ENCODE data around the gene TEX22. TPM values are rescaled to one million over a fixed set of nuclear protein-coding genes. Genes with fewer than 3 reads are reported as not detected.
A peak's percentile ranks its signal among the peaks of the same experiment; 100 is the strongest.

Gene TEX22
- total RNA-seq, 3 donors from 2014 or later: 0.71 to 1.7 (median 1.2) TPM

GRCh38 chr14:105413544-105413886, 15.2 kb downstream of the TEX22 start:
- H3K4me3 Mint-ChIP-seq: no peak overlapping the region

GRCh38 chr14:105414456-105415371, 16.4 kb downstream of the TEX22 start:
- H3K36me3 Mint-ChIP-seq (ENCODE audit: insufficient read depth): no peaks in the 10 kb centered on the region
- peaks cover 31% of the 10 kb centered on the region for H3K27me3 Mint-ChIP-seq (ENCODE audit: low read depth)
- H3K4me1 Mint-ChIP-seq (ENCODE audit: low read depth): peaks cover 13% of the 10 kb centered on the region
- peak; percentile 85 to 86 for ATAC-seq
- DNase-seq: peak; percentile 45
- H3K4me3 Mint-ChIP-seq: peak overlapping the region; percentile 72
- H3K9me3 Mint-ChIP-seq: no peaks in the 10 kb centered on the region

More at GRCh38 chr14:105413544-105413886, 15.2 kb downstream of the TEX22 start:
- Mint-ChIP-seq H3K9me3 (no peaks in the 10 kb centered on the region), H3K27me3 (ENCODE audit: low read depth) (peaks cover 31% of the 10 kb centered on the region), H3K36me3 (ENCODE audit: insufficient read depth) (no peaks in the 10 kb centered on the region), H3K4me1 (ENCODE audit: low read depth) (peaks cover 8% of the 10 kb centered on the region)
- DNase-seq (no peak), ATAC-seq (no peak)

- H3K4me1 Mint-ChIP-seq (ENCODE audit: low read depth): peaks cover 13% of the 10 kb centered on the region
- peaks cover 21% of the 10 kb centered on the region for H3K27me3 Mint-ChIP-seq (ENCODE audit: low read depth)
- no peaks in the 10 kb centered on the region for H3K9me3 Mint-ChIP-seq
- ATAC-seq (no peak), DNase-seq (no peak)
- H3K4me3 Mint-ChIP-seq: peak overlapping the region; percentile 72
- H3K36me3 Mint-ChIP-seq (ENCODE audit: insufficient read depth): no peaks in the 10 kb centered on the region
These were observed 17.4 kb downstream of the TEX22 start for GRCh38 chr14:105415481-105416428.

GRCh38 chr14:105416671-105417070, 18.3 kb downstream of the TEX22 start:
- H3K4me3 Mint-ChIP-seq: peak overlapping the region; percentile 33
- H3K27me3 Mint-ChIP-seq (ENCODE audit: low read depth): peaks cover 16% of the 10 kb centered on the region
- H3K4me1 Mint-ChIP-seq (ENCODE audit: low read depth): peaks cover 16% of the 10 kb centered on the region
- ATAC-seq: no peak
- H3K9me3 Mint-ChIP-seq: no peaks in the 10 kb centered on the region
- no peaks in the 10 kb centered on the region for H3K36me3 Mint-ChIP-seq (ENCODE audit: insufficient read depth)
- no peak for DNase-seq

- ATAC-seq: no peak
- Mint-ChIP-seq H3K27me3 (ENCODE audit: low read depth) (peaks cover 11% of the 10 kb centered on the region), H3K36me3 (ENCODE audit: insufficient read depth) (no peaks in the 10 kb centered on the region), H3K4me3 (no peak overlapping the region), H3K4me1 (ENCODE audit: low read depth) (peaks cover 24% of the 10 kb centered on the region), H3K9me3 (no peaks in the 10 kb centered on the region)
- DNase-seq: no peak
These were observed 19.4 kb downstream of the TEX22 start for GRCh38 chr14:105417690-105418121.

- Mint-ChIP-seq H3K4me3 (peak overlapping the region; percentile 77), H3K4me1 (ENCODE audit: low read depth) (peaks cover 27% of the 10 kb centered on the region), H3K9me3 (no peaks in the 10 kb centered on the region), H3K36me3 (ENCODE audit: insufficient read depth) (no peaks in the 10 kb centered on the region), H3K27me3 (ENCODE audit: low read depth) (peaks cover 2% of the 10 kb centered on the region)
- DNase-seq: no peak
- no peak for ATAC-seq
These were observed 20.2 kb downstream of the TEX22 start for GRCh38 chr14:105418269-105419194.

- DNase-seq (peak; percentile 41), ATAC-seq (peak; percentile 63 to 64)
- Mint-ChIP-seq H3K36me3 (ENCODE audit: insufficient read depth) (no peaks in the 10 kb centered on the region), H3K4me1 (ENCODE audit: low read depth) (peaks cover 29% of the 10 kb centered on the region), H3K9me3 (no peaks in the 10 kb centered on the region), H3K27me3 (ENCODE audit: low read depth) (peaks cover 2% of the 10 kb centered on the region), H3K4me3 (peak within 1 kb of the TSS; percentile 90)
These were observed 21.1 kb downstream of the TEX22 start, which contains the start of gene MTA1 for GRCh38 chr14:105419195-105420091. TSS of gene MTA1 (plus strand) at chr14:105419827. CDS start at chr14:105420036, 209 bp downstream.

GRCh38 chr14:105420101-105420973, 22.0 kb downstream of the TEX22 start:
- H3K4me3 Mint-ChIP-seq: peak overlapping the region; percentile 90
- H3K4me1 Mint-ChIP-seq (ENCODE audit: low read depth): peaks cover 27% of the 10 kb centered on the region
- peak; percentile 11 to 29 for ATAC-seq
- no peaks in the 10 kb centered on the region for H3K9me3 Mint-ChIP-seq
- no peaks in the 10 kb centered on the region for H3K36me3 Mint-ChIP-seq (ENCODE audit: insufficient read depth)
- no peak for DNase-seq
- H3K27me3 Mint-ChIP-seq (ENCODE audit: low read depth): no peaks in the 10 kb centered on the region

GRCh38 chr14:105420974-105421674, 22.8 kb downstream of the TEX22 start:
- ATAC-seq (no peak), DNase-seq (no peak)
- Mint-ChIP-seq H3K36me3 (ENCODE audit: insufficient read depth) (peaks cover 2% of the 10 kb centered on the region), H3K27me3 (ENCODE audit: low read depth) (no peaks in the 10 kb centered on the region), H3K4me1 (ENCODE audit: low read depth) (peaks cover 27% of the 10 kb centered on the region), H3K4me3 (peak overlapping the region; percentile 90), H3K9me3 (no peaks in the 10 kb centered on the region)

GRCh38 chr14:105421723-105422615, 23.6 kb downstream of the TEX22 start:
- H3K27me3 Mint-ChIP-seq (ENCODE audit: low read depth): no peaks in the 10 kb centered on the region
- H3K36me3 Mint-ChIP-seq (ENCODE audit: insufficient read depth): peaks cover 5% of the 10 kb centered on the region
- DNase-seq (no peak), ATAC-seq (no peak)
- no peaks in the 10 kb centered on the region for H3K9me3 Mint-ChIP-seq
- peaks cover 30% of the 10 kb centered on the region for H3K4me1 Mint-ChIP-seq (ENCODE audit: low read depth)
- peak overlapping the region; percentile 90 for H3K4me3 Mint-ChIP-seq

Data from activated T-cell treated with anti-CD3 and anti-CD28 coated beads, Interleukin-2, amount 50 U/mL, for 4 hours (primary cell).